Keratinocyte (primary cell): Measurements from ENCODE around the gene NECAP2. TPM values are rescaled to one million over a fixed set of nuclear protein-coding genes. Genes with fewer than 3 reads are reported as not detected.
"Not testable (repeated sequence)": the region's sequence is repeated elsewhere in the genome, so short reads cannot be mapped to it uniquely, and the experiment has no call there.

Source experiments
- DNase-seq: peaks from one replicate; pipeline ENCODE4 v3.0.0-alpha.2; 2011; ENCODE audit warnings: low read depth, missing footprints, low spot score
- FAIRE-seq: peaks from 2 replicates; lab custom pipeline; 2011; peaks lifted over from hg19 to GRCh38; lab: Jason Lieb, UNC
- H2AFZ ChIP-seq: 2 replicates; pipeline ENCODE4 v1.6.0; 2012; ENCODE audit warnings: low read length, control low read depth, inconsistent platforms; ENCODE audit not compliant: control insufficient read depth
- H3K27ac ChIP-seq: 2 replicates; pipeline ENCODE4 v1.5.1; 2011; ENCODE audit warnings: low read length; ENCODE audit not compliant: control insufficient read depth, insufficient read depth
- H3K27me3 ChIP-seq: 3 replicates; pipeline ENCODE4 v1.6.0; 2011; ENCODE audit warnings: low read length; ENCODE audit not compliant: control insufficient read depth, insufficient read depth; ENCODE audit errors: extremely low read depth
- H3K36me3 ChIP-seq, 2 experiments: 2 replicates in 1 of 2; 3 replicates in 1 of 2; pipeline ENCODE4 v1.5.1; 2011; ENCODE audit warnings: low read length in 2 of 2, mild to moderate bottlenecking in 1 of 2; ENCODE audit not compliant: control insufficient read depth in 2 of 2, insufficient read depth in 2 of 2; ENCODE audit errors: extremely low read depth in 1 of 2
- H3K4me1 ChIP-seq: 3 replicates; pipeline ENCODE4 v1.5.1; 2011; ENCODE audit warnings: low read length; ENCODE audit not compliant: control insufficient read depth, insufficient read depth; ENCODE audit errors: extremely low read depth
- H3K4me2 ChIP-seq: 3 replicates; pipeline ENCODE4 v1.6.0; 2011; ENCODE audit warnings: low read depth, low read length; ENCODE audit not compliant: control insufficient read depth, insufficient read depth; ENCODE audit errors: extremely low read depth
- H3K4me3 ChIP-seq, 3 experiments: fragments of 200-600 bp in 1 of 3; sonication (generic) in 1 of 3; 2 replicates in 2 of 3; 3 replicates in 1 of 3; pipeline ENCODE4 v1.5.1; 2011 to 2016; ENCODE audit warnings: low read length in 3 of 3, mild to moderate bottlenecking in 3 of 3, control low read depth in 2 of 3, inconsistent platforms in 1 of 3, low read depth in 1 of 3, mixed read lengths in 1 of 3, mixed run types in 1 of 3, moderate library complexity in 1 of 3; ENCODE audit not compliant: control insufficient read depth in 2 of 3, insufficient read depth in 2 of 3; ENCODE audit errors: extremely low read depth in 1 of 3
- H3K79me2 ChIP-seq: 2 replicates; pipeline ENCODE4 v1.6.0; 2012; ENCODE audit warnings: low read length; ENCODE audit not compliant: control insufficient read depth, insufficient read depth
- H3K9ac ChIP-seq: 3 replicates; pipeline ENCODE4 v1.6.0; 2011; ENCODE audit warnings: low read length; ENCODE audit not compliant: control insufficient read depth, insufficient read depth; ENCODE audit errors: extremely low read depth
- H3K9me1 ChIP-seq: 3 replicates; pipeline ENCODE4 v1.6.0; 2011; ENCODE audit warnings: low read length; ENCODE audit not compliant: control insufficient read depth, insufficient read depth; ENCODE audit errors: extremely low read depth
- H3K9me3 ChIP-seq: 2 replicates; pipeline ENCODE4 v1.5.1; 2012; ENCODE audit warnings: low read depth, low read length; ENCODE audit not compliant: control insufficient read depth
- H4K20me1 ChIP-seq: 3 replicates; pipeline ENCODE4 v1.6.0; 2011; ENCODE audit warnings: low read length; ENCODE audit not compliant: control insufficient read depth, insufficient read depth; ENCODE audit errors: extremely low read depth
- EZH2 ChIP-seq: IDR thresholded peaks from one replicate; pipeline ENCODE4 v1.6.1; 2012; ENCODE audit warnings: inconsistent platforms, mild to moderate bottlenecking, low read length, moderate library complexity
- dilution Hi-C: fragments of 300-500 bp; cut with MboI; formaldehyde crosslinking; loops from one replicate; pipeline ENCODE4 v1.7.0; 2020; ENCODE audit warnings: low sequenced_read_pairs; ENCODE audit not compliant: extremely low pct_ligation_motif_present
- polyA plus RNA-seq, 5 experiments: library from polyadenylated mRNA; depleted of rRNA in 3 of 5; stranded (reverse) in 3 of 5; stranded (forward) in 1 of 5; unstranded in 1 of 5; fragments of >200 nt; gene quantifications; 1 replicate in 1 of 5; 2 replicates in 3 of 5; 3 replicates in 1 of 5; pipeline versions ENCODE4 v1.2.1 to v1.2.3, GENCODE V29; 2011 to 2012; ENCODE audit warnings: missing spikeins in 2 of 5, low read depth in 1 of 5, low replicate concordance in 1 of 5
- TF ChIP-seq, protein P1 (sequence below), 3 experiments: IDR thresholded peaks in 1 of 3; conservative IDR thresholded peaks in 1 of 3; optimal IDR thresholded peaks in 1 of 3; 2 replicates in 2 of 3; 3 replicates in 1 of 3; pipeline versions ENCODE3 to v1.5.1; 2011; ENCODE audit warnings: low read length in 3 of 3, mild to moderate bottlenecking in 3 of 3, moderate library complexity in 2 of 3, control low read depth in 1 of 3, inconsistent platforms in 1 of 3; ENCODE audit not compliant: insufficient read depth in 2 of 3; ENCODE audit errors: extremely low read depth in 1 of 3

NECAP2 gene
- polyA plus RNA-seq, 1 donor (not counting 4 experiments of a cell fraction or from before 2014, with no cell fraction given) = 75.7 TPM

DNA sequence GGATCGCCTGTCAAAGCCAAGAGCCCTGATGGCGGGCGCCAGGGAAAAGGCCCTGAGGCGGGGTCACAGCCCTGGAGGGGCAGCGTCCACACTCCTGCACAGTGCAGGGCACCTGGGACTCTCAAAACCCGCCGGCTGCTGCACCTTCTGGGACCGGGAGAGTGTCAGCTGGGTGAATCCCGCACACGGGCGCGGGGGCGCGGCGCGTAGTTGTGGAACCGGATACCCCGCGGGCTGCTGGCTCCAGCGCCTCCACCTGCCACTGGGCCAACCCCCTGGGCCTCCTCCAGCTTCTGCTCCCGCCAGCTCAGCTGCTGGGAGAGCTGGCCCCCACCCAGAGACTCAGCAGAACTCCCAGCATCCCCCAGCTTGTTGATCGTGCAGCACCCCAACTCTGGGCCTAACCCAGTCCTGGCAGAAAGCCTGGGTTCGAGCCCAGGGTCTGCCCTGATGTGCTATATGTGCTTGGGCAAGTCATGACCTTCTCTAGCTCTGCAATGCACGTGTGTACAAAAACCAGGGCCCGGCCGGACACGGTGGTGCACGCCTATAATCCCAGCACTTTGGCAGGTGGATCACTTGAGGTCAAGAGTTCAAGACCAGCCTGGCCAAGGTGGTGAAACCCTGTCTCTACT, 33.8 kb downstream of the NECAP2 start:
- Histone ChIP-seq H3K9me3 (no peaks in the 10 kb centered on the region), H2AFZ (no peak overlapping the region), H3K4me2 (no peak overlapping the region), H3K9me1 (no peaks in the 10 kb centered on the region), H3K9ac (no peak overlapping the region), H4K20me1 (no peaks in the 10 kb centered on the region), H3K27me3 (no peaks in the 10 kb centered on the region), H3K4me3 (no peak overlapping the region), H3K36me3 (peaks cover 0 to 7% of the 10 kb centered on the region in 2 experiments), H3K79me2 (no peaks in the 10 kb centered on the region), H3K27ac (no peak overlapping the region), H3K4me1 (no peaks in the 10 kb centered on the region)
- FAIRE-seq (no peak), DNase-seq (no peak)
- TF ChIP-seq, protein P1, sequence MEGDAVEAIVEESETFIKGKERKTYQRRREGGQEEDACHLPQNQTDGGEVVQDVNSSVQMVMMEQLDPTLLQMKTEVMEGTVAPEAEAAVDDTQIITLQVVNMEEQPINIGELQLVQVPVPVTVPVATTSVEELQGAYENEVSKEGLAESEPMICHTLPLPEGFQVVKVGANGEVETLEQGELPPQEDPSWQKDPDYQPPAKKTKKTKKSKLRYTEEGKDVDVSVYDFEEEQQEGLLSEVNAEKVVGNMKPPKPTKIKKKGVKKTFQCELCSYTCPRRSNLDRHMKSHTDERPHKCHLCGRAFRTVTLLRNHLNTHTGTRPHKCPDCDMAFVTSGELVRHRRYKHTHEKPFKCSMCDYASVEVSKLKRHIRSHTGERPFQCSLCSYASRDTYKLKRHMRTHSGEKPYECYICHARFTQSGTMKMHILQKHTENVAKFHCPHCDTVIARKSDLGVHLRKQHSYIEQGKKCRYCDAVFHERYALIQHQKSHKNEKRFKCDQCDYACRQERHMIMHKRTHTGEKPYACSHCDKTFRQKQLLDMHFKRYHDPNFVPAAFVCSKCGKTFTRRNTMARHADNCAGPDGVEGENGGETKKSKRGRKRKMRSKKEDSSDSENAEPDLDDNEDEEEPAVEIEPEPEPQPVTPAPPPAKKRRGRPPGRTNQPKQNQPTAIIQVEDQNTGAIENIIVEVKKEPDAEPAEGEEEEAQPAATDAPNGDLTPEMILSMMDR (optimal IDR thresholded peaks at IDR 0.05 in 1 of 3, IDR thresholded peaks at IDR 0.05 in 1 of 3, conservative IDR thresholded peaks at IDR 0.05 in 1 of 3; ENCODE audit: extremely low read depth in 1 of 3, insufficient read depth in 2 of 3, low read length in 3 of 3) = no peak
- no peak for TF ChIP-seq EZH2
- dilution Hi-C loops = no loop called here

GRCh38 chr1:16474891-16475290, 34.4 kb downstream of the NECAP2 start:
- FAIRE-seq, DNase-seq, H3K4me3 ChIP-seq, H3K27me3 ChIP-seq, H3K4me2 ChIP-seq, dilution Hi-C loops, H3K9ac ChIP-seq, H3K4me1 ChIP-seq, H2AFZ ChIP-seq, H3K36me3 ChIP-seq, H3K27ac ChIP-seq, H3K9me1 ChIP-seq, H4K20me1 ChIP-seq, H3K9me3 ChIP-seq, H3K79me2 ChIP-seq: not testable (repeated sequence)
- TF ChIP-seq, protein P1 (optimal IDR thresholded peaks at IDR 0.05 in 1 of 3, IDR thresholded peaks at IDR 0.05 in 1 of 3, conservative IDR thresholded peaks at IDR 0.05 in 1 of 3; ENCODE audit: extremely low read depth in 1 of 3, insufficient read depth in 2 of 3, low read length in 3 of 3) = peak in 1 of 3 experiments; percentile 17

DNA sequence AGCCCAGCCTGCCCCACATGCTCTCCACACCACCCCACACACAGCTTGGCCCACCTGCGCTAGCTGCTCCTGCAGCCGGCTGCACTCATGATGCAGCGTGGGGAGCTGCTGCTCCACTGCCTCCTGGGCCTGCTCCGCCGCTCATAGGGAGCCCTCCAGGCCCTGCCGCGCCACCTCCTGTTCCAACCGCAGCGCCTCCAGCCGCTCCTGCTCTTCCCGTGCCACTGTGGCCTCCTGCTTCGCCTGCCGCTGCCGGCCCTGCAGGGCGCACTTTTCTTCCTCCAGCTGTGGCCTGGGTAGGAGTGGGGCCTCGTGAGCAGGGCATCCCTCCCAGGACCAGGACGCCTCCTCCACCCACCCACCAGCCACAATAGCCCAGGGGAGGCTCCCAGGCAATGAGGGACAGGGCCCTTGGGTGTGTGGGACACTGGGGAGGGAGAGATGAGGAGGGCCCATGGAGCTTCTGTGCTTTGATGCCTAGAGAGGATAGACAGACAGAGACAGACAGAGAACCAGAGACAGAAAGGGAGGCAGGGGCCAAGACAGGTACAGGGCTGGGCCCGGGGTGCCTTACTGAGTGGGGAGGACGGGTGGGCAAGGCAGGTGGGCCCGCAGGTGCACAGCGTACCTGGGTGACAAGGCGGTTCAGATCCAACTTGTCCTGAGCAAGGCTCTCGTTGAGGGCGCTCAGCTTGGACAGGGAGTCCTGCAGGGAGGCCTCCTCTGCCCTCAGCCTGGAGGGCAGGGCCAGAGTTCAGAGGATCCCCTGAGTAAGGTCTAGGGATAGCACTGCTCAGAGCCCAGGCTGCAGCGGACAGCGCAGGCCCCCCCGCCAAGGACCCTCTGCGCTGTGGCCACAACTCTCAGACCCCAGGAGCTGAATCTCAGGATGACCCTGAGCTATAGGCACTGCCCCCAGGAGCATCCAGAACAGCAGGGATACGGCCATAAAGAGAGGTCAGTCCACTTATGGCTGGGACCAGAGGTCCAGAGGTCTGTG, 35.5 kb downstream of the NECAP2 start:
- FAIRE-seq, H3K79me2 ChIP-seq, H3K9me3 ChIP-seq, H3K4me3 ChIP-seq, H3K27me3 ChIP-seq, DNase-seq, H3K9ac ChIP-seq, H3K4me1 ChIP-seq, dilution Hi-C loops, H4K20me1 ChIP-seq, H3K27ac ChIP-seq, H3K36me3 ChIP-seq, H3K9me1 ChIP-seq, H3K4me2 ChIP-seq, H2AFZ ChIP-seq: not testable (repeated sequence)
